Sigmoid colon (tissue), 7 donors: Measurements from ENCODE around the gene SSU72. TPM values are rescaled to one million over a fixed set of nuclear protein-coding genes. Genes with fewer than 3 reads are reported as not detected.
"Not testable (repeated sequence)": the region's sequence is repeated elsewhere in the genome, so short reads cannot be mapped to it uniquely, and the experiment has no call there.

ENCODE experiments used
- DNase-seq: peaks from one replicate; pipeline ENCODE4 v3.0.0-alpha.2; 2019
- H3K27ac ChIP-seq, 4 donors: fragments of 200-600 bp; sonication (generic); one replicate each; pipeline ENCODE4 v1.5.1; 2016 to 2019; ENCODE audit warnings: mild to moderate bottlenecking in 1 of 4
- H3K27me3 ChIP-seq, 3 donors: fragments of 200-600 bp; sonication (generic); one replicate each; pipeline ENCODE4 v1.5.1; 2019; ENCODE audit warnings: mild to moderate bottlenecking in 1 of 3
- H3K36me3 ChIP-seq, 4 donors: fragments of 200-600 bp; sonication (generic); one replicate each; pipeline ENCODE4 v1.5.1; 2016 to 2019
- H3K4me1 ChIP-seq, 4 donors: fragments of 200-600 bp; sonication (generic); one replicate each; pipeline ENCODE4 v1.5.1; 2017 to 2019
- H3K4me3 ChIP-seq, 4 donors: fragments of 200-600 bp; sonication (generic); one replicate each; pipeline ENCODE4 v1.5.1; 2017 to 2019; ENCODE audit warnings: mild to moderate bottlenecking in 2 of 4, moderate library complexity in 1 of 4
- H3K9me3 ChIP-seq, 4 donors: fragments of 200-600 bp in 3 of 4; sonication (generic) in 3 of 4; one replicate each; pipeline versions ENCODE4 v1.5.1 to v1.6.1; 2013 to 2019
- CTCF ChIP-seq, 4 experiments: fragments of 450-650 bp in 3 of 4; fragments of 200-600 bp in 1 of 4; IDR thresholded peaks; one replicate each; pipeline ENCODE4 v1.5.1; 2016 to 2019; ENCODE audit warnings: antibody characterized with exemption in 4 of 4, mild to moderate bottlenecking in 3 of 4, moderate library complexity in 2 of 4
- EP300 ChIP-seq, 4 donors: sonication (generic); formaldehyde crosslinking; IDR thresholded peaks; one replicate each; pipeline ENCODE4 v1.6.1; 2017; ENCODE audit warnings: antibody characterized with exemption in 4 of 4
- POLR2A ChIP-seq, 2 donors: fragments of 450-650 bp; IDR thresholded peaks; one replicate each; pipeline ENCODE4 v1.6.1; 2016; ENCODE audit warnings: antibody characterized with exemption in 2 of 2, mild to moderate bottlenecking in 2 of 2, moderate library complexity in 2 of 2
- POLR2AphosphoS5 ChIP-seq, 4 donors: sonication (generic); formaldehyde crosslinking; IDR thresholded peaks; one replicate each; pipeline ENCODE4 v1.6.1; 2017; ENCODE audit warnings: antibody characterized with exemption in 4 of 4
- WGBS, 2 donors: extraction: QIAGEN DNeasy Blood & Tissue Kit; methylation state at CpG; one replicate each; pipeline ENCODE4 v1.1.7; 2013; 5-methylcytosine and 5-hydroxymethylcytosine counted together
- intact Hi-C: fragments of 100-400 bp; cut with DNase I; formaldehyde crosslinking; loops from one replicate; pipeline ENCODE4 v1.15.1; 2023
- polyA plus RNA-seq, 3 donors: library from polyadenylated mRNA; stranded (reverse); fragments of 200-250 nt; gene quantifications; one replicate each; pipeline ENCODE4 v1.2.3, GENCODE V29; 2013
- total RNA-seq, 4 donors: library from RNA; depleted of rRNA; stranded (reverse); fragments of >200 nt; gene quantifications; one replicate each; pipeline ENCODE4 v1.1.0, GENCODE V29; 2016
- donor health status: healthy with polysubstance abuse.
- donor health status: Bipolar disorder and iron deficiency.
- donor health status: healthy.

The SSU72 gene
- total and polyA plus RNA-seq, 7 donors, result 98.9 to 165 (median 119) TPM

DNA sequence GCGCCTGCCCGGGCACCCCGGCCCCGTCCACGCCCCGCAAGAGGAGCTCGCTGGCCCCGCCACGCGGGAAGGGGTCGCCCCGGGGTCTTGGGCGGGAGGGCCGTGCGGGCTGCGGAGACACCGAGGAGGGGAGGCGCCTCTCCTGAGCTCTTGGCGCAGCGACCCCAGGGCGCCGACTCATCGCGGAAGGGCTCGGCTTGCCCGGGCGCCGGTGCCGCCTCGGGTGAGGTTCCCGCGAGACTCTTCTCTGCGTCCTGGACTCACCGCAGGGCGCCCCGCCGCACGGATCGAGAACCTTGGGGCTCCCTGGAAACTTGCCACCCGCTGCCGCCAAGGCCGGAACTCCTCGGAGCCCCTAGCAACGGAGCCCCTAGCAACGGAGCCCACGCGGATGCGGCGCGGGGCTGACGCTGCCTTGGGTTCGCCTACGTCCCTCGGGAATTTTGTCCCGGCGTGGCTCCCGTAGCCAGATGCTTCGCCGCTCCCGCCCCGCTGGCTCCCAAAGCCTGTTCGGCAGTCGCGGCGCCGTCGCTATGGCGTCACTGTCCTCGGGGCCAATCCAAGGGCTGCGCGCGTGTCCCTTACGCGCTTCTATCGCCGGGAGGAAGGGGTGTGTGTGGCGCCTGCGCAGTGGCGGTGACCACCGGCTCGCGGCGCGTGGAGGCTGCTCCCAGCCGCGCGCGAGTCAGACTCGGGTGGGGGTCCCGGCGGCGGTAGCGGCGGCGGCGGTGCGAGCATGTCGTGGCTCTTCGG, 63.0 kb downstream of the SSU72 start, which contains the start of gene ATAD3A:
Gene ATAD3A (plus strand): TSS at position 630 of the 753 bp plus-strand sequence. CDS start 107 bp downstream, at position 737.
- H3K27me3 ChIP-seq, result no peaks in the 10 kb centered on the region
- peak within 1 kb of the TSS; percentile 64 to 97 (median 72) for H3K4me3 ChIP-seq
- peak; percentile 99 for DNase-seq
- H3K27ac ChIP-seq, result peak within 1 kb of the TSS; percentile 86 to 96 (median 92)
- H3K4me1 ChIP-seq, result peaks cover 0 to 16% (median 13%) of the 10 kb centered on the region in 4 donors
- TF ChIP-seq EP300 (IDR thresholded peaks at IDR 0.05) (peak in 1 of 4 donors; percentile 65), POLR2AphosphoS5 (IDR thresholded peaks at IDR 0.05) (peak; percentile 91 to 94 (median 92)), POLR2A (IDR thresholded peaks at IDR 0.05) (peak; percentile 56 to 63), CTCF (IDR thresholded peaks at IDR 0.05) (no peak)
- intact Hi-C loops, result loop anchor here (5.0 kb wide), 1 partner anchor 396 kb away; no protein-coding TSS in a partner anchor
- H3K36me3 ChIP-seq, result peaks cover 0 to 6% (median 0%) of the 10 kb centered on the region in 4 donors
- 0% methylated on average over 99 of the region's 99 CpGs for WGBS, 2 donors
- H3K9me3 ChIP-seq, result no peaks in the 10 kb centered on the region

GRCh38 chr1:1510912-1511532, 63.6 kb downstream of the SSU72 start:
- peak overlapping the region; percentile 64 to 97 (median 72) for H3K4me3 ChIP-seq
- no peaks in the 10 kb centered on the region for H3K36me3 ChIP-seq
- no peak for TF ChIP-seq CTCF (IDR thresholded peaks at IDR 0.05)
- TF ChIP-seq EP300 (IDR thresholded peaks at IDR 0.05), result no peak
- TF ChIP-seq POLR2AphosphoS5 (IDR thresholded peaks at IDR 0.05), result no peak
- TF ChIP-seq POLR2A (IDR thresholded peaks at IDR 0.05), result no peak
- intact Hi-C loops, result loop anchor here (5.0 kb wide), 1 partner anchor 396 kb away; no protein-coding TSS in a partner anchor
- peak overlapping the region; percentile 86 to 96 (median 92) for H3K27ac ChIP-seq
- no peaks in the 10 kb centered on the region for H3K27me3 ChIP-seq
- WGBS, 2 donors, result 11 to 18% methylated on average over 17 of the region's 17 CpGs
- H3K9me3 ChIP-seq, result no peaks in the 10 kb centered on the region
- H3K4me1 ChIP-seq, result peaks cover 0 to 16% (median 13%) of the 10 kb centered on the region in 4 donors
- no peak for DNase-seq

DNA sequence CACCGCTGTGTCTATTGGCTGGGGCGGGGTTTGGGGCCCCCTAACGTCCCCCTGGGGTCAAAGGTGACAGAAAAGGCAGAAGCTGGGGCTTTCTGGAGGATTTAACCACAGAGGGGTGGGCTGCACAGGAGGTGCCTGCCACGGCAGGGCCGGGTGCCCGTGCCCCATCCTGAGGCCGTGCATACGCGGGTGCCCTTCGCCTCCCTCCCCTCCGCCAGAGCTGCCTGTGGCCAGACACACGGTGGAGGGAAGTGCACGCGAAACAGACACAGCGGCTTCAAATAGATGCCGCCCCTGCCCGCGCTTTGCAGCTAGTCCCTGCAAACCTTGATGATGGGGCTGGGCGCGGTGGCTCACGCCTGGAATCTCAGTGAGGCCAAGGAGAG, 65.2 kb downstream of the SSU72 start:
- 75 to 89% methylated on average over 19 to 21 of the region's 21 CpGs for WGBS, 2 donors
- DNase-seq, H3K27ac ChIP-seq, H3K27me3 ChIP-seq, H3K9me3 ChIP-seq, intact Hi-C loops, H3K36me3 ChIP-seq, H3K4me3 ChIP-seq: not testable (repeated sequence)
- peaks cover 0 to 30% (median 19%) of the 10 kb centered on the region in 4 donors for H3K4me1 ChIP-seq

DNA sequence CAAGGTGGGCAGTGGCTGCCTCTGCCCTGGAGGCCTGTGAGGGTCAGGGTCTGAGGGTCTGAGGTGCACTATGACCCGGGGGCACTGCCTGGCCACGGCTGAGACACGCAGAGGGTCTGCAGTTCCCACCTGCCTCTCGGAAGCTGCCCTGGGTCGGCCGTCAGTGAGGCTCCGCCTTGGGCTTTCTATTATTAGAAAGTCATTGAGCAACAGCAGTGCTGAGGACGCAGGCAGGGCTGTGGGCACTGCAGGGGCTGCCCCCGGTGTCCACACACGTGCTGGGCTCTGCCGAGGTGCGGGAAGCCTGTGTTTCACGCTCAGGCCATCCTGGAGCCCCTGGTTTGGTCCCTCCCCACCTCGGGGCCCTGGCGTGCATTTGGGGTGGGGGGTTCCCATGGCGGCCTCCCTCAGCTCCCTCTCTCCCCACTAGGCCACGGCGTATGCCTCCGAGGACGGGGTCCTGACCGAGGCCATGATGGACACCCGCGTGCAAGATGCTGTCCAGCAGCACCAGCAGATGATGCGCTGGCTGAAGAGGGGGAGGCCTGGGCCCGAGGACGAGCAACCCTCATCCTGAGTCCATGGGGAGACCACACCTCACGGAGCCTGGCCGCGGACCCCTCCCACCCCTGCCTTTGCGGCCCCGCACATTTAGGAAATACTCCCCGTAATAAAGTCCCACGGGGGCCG, 65.7 kb downstream of the SSU72 start:
- H3K27ac ChIP-seq, H3K4me3 ChIP-seq, H3K27me3 ChIP-seq, intact Hi-C loops, DNase-seq, H3K9me3 ChIP-seq, H3K36me3 ChIP-seq: not testable (repeated sequence)
- 82 to 84% methylated on average over 32 to 34 of the region's 34 CpGs for WGBS, 2 donors
- H3K4me1 ChIP-seq, result peaks cover 0 to 30% (median 19%) of the 10 kb centered on the region in 4 donors

DNA sequence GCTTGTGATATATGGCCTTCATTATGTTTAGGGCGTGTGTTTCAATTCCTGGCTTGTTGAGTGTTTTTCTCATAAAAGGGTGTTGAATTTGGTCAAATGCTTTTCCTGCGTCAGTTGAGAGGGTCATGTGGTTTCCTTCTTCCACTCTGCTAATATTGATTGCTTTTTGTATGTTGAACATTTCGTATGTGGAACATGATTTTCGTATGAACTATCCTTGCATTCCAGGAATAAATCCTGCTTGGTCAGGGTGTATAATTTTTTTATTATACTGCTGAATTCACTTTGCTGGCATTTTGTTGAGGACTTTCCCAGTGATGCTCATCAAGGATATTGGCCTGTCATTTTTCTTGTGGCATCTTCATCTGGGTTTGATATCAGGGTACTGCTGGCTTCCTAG, 67.4 kb downstream of the SSU72 start:
- Histone ChIP-seq H3K4me3 (no peak overlapping the region), H3K36me3 (no peaks in the 10 kb centered on the region), H3K9me3 (no peaks in the 10 kb centered on the region), H3K27me3 (no peaks in the 10 kb centered on the region), H3K4me1 (peaks cover 0 to 23% (median 13%) of the 10 kb centered on the region in 4 donors), H3K27ac (no peak overlapping the region)
- WGBS, 2 donors, result 92 to 94% methylated on average over 4 of the region's 4 CpGs
- TF ChIP-seq POLR2A (IDR thresholded peaks at IDR 0.05) (no peak), POLR2AphosphoS5 (IDR thresholded peaks at IDR 0.05) (no peak), EP300 (IDR thresholded peaks at IDR 0.05) (no peak), CTCF (IDR thresholded peaks at IDR 0.05) (no peak)
- intact Hi-C loops, result no loop called here
- DNase-seq, result no peak

DNA sequence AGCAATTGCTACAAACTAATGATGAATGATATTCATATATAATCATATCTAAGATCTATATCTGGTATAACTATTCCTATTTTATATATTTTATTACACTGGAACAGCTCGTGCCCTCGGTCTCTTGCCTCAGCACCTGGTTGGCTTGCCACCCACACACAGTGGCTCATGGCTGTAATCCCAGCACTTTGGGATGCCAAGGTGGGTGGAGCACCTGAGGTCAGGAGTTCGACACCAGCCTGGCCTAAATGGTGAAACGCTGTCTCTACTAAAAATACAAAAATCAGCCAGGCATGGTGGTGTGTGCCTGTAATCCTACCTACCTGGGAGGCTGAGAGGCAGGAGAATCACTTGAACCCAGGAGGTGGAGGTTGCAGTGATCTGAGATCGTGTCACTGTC, 68.9 kb downstream of the SSU72 start:
- intact Hi-C loops, H3K9me3 ChIP-seq, H3K4me3 ChIP-seq, H3K36me3 ChIP-seq, DNase-seq, H3K27me3 ChIP-seq: not testable (repeated sequence)
- Histone ChIP-seq H3K27ac (peak overlapping the region; percentile 66 to 81 (median 78)), H3K4me1 (peaks cover 0 to 16% (median 9%) of the 10 kb centered on the region in 4 donors)
- WGBS, 2 donors, result 62 to 79% methylated on average over 5 of the region's 5 CpGs
